HepG2 (cell line): ENCODE results near the gene UBE3B. TPM values are rescaled to one million over a fixed set of nuclear protein-coding genes. Genes with fewer than 3 reads are reported as not detected.
A peak's percentile ranks its signal among the peaks of the same experiment; 100 is the strongest.

Experiments
- ARID2 ChIP-seq: sonication (generic); formaldehyde crosslinking; IDR thresholded peaks from 2 replicates; pipeline ENCODE4 v1.8.1; 2022; ENCODE audit warnings: mild to moderate bottlenecking, missing genetic modification reagents, borderline replicate concordance
- FOXP1 ChIP-seq, 2 experiments: fragments of 450-650 bp in 1 of 2; IDR thresholded peaks; 2 replicates each; pipeline ENCODE4 v1.6.1; 2017 to 2018; ENCODE audit warnings: antibody characterized with exemption in 1 of 2
- FOXP4 ChIP-seq: sonication (generic); formaldehyde crosslinking; IDR thresholded peaks from 2 replicates; pipeline ENCODE4 v1.4.0; 2020; ENCODE audit warnings: missing genetic modification reagents
- IRF2 ChIP-seq: IDR thresholded peaks from 2 replicates; pipeline ENCODE4 v1.6.1; 2018; ENCODE audit warnings: missing genetic modification reagents, missing compliant biosample characterization
- KDM1A ChIP-seq: IDR thresholded peaks from 2 replicates; pipeline ENCODE4 v1.6.1; 2016; ENCODE audit warnings: missing compliant biosample characterization
- POGZ ChIP-seq: sonication (generic); formaldehyde crosslinking; IDR thresholded peaks from 2 replicates; pipeline ENCODE4 v1.4.0; 2020; ENCODE audit warnings: mild to moderate bottlenecking, missing genetic modification reagents
- REPIN1 ChIP-seq: sonication (generic); formaldehyde crosslinking; IDR thresholded peaks from 2 replicates; pipeline ENCODE4 v1.8.0; 2022; ENCODE audit warnings: missing genetic modification reagents, low read depth, mild to moderate bottlenecking, borderline replicate concordance
- SRSF4 ChIP-seq: fragments of 200-400 bp; formaldehyde crosslinking; IDR thresholded peaks from one replicate; pipeline ENCODE4 v1.6.1; 2018; ENCODE audit warnings: mild to moderate bottlenecking, low read depth, low read length, moderate library complexity; ENCODE audit not compliant: poor library complexity, severe bottlenecking
- THAP9 ChIP-seq: sonication (generic); formaldehyde crosslinking; IDR thresholded peaks from 2 replicates; pipeline ENCODE4; 2020; ENCODE audit warnings: missing genetic modification reagents, mild to moderate bottlenecking, borderline replicate concordance
- TOE1 ChIP-seq: sonication (generic); formaldehyde crosslinking; IDR thresholded peaks from 2 replicates; pipeline ENCODE4 v1.4.0; 2020; ENCODE audit warnings: mild to moderate bottlenecking, missing genetic modification reagents
- XRCC5 ChIP-seq: fragments of 200-400 bp; formaldehyde crosslinking; optimal IDR thresholded peaks from 2 replicates; pipeline ENCODE3; 2017; ENCODE audit warnings: mild to moderate bottlenecking, low read length
- ZNF143 ChIP-seq: sonication (generic); formaldehyde crosslinking; IDR thresholded peaks from 2 replicates; pipeline ENCODE4 v1.4.0; 2020; ENCODE audit warnings: missing genetic modification reagents
- ZNF205 ChIP-seq: IDR thresholded peaks from 2 replicates; pipeline ENCODE4 v1.6.1; 2018; ENCODE audit warnings: missing biosample characterization, missing genetic modification reagents
- ZNF296 ChIP-seq: sonication (generic); formaldehyde crosslinking; conservative IDR thresholded peaks from 2 replicates; pipeline ENCODE4 v1.5.0; 2020; ENCODE audit warnings: mild to moderate bottlenecking, missing genetic modification reagents
- ZNF33A ChIP-seq: sonication (generic); formaldehyde crosslinking; IDR thresholded peaks from 2 replicates; pipeline ENCODE4 v1.5.1; 2020; ENCODE audit warnings: missing genetic modification reagents, mild to moderate bottlenecking, moderate library complexity, borderline replicate concordance
- ZNF367 ChIP-seq: sonication (generic); formaldehyde crosslinking; IDR thresholded peaks from 2 replicates; pipeline ENCODE4 v1.4.0; 2020; ENCODE audit warnings: missing genetic modification reagents, borderline replicate concordance
- ZNF441 ChIP-seq: sonication (generic); formaldehyde crosslinking; IDR thresholded peaks from 2 replicates; pipeline ENCODE4 v1.7.0; 2021; ENCODE audit warnings: missing genetic modification reagents, borderline replicate concordance
- ZNF484 ChIP-seq: sonication (generic); formaldehyde crosslinking; IDR thresholded peaks from 2 replicates; pipeline ENCODE4 v1.5.1; 2020; ENCODE audit warnings: mild to moderate bottlenecking, low read depth, missing genetic modification reagents, borderline replicate concordance
- ZNF570 ChIP-seq: sonication (generic); formaldehyde crosslinking; IDR thresholded peaks from 2 replicates; pipeline ENCODE4 v1.4.0; 2020; ENCODE audit warnings: mild to moderate bottlenecking, missing genetic modification reagents, borderline replicate concordance
- ZNF589 ChIP-seq: sonication (generic); formaldehyde crosslinking; conservative IDR thresholded peaks from 2 replicates; pipeline ENCODE4 v1.8.0; 2022; ENCODE audit warnings: mild to moderate bottlenecking, moderate library complexity, missing genetic modification reagents
- ZNF775 ChIP-seq: sonication (generic); formaldehyde crosslinking; IDR thresholded peaks from 2 replicates; pipeline ENCODE4 v1.4.0; 2020; ENCODE audit warnings: missing genetic modification reagents, mild to moderate bottlenecking, moderate library complexity, borderline replicate concordance
- ZNF790 ChIP-seq: sonication (generic); formaldehyde crosslinking; IDR thresholded peaks from 2 replicates; pipeline ENCODE4 v1.8.0; 2022; ENCODE audit warnings: missing genetic modification reagents, mild to moderate bottlenecking, borderline replicate concordance
- ZSCAN31 ChIP-seq: sonication (generic); formaldehyde crosslinking; IDR thresholded peaks from 2 replicates; pipeline ENCODE4 v1.5.0; 2020; ENCODE audit warnings: low read depth, mild to moderate bottlenecking, missing genetic modification reagents
- polyA plus RNA-seq, 8 experiments: library from polyadenylated mRNA; depleted of rRNA in 3 of 8; stranded (reverse) in 7 of 8; unstranded in 1 of 8; fragments of >200 nt; fragmentation: Illumina TruSeq in 4 of 8; extraction: Trizol in 4 of 8; gene quantifications; 2 replicates each; pipeline versions ENCODE4 v1.2.1 to v1.2.3, GENCODE V29; 2011 to 2016; ENCODE audit warnings: low read depth in 4 of 8, missing spikeins in 1 of 8, mixed read lengths in 1 of 8; ENCODE audit not compliant: insufficient read depth in 1 of 8
- total RNA-seq, 5 experiments: library from RNA; depleted of rRNA; stranded (reverse); fragments of >200 nt; fragmentation: Illumina TruSeq; extraction: Trizol; gene quantifications; 2 replicates each; pipeline ENCODE4 v1.2.3, GENCODE V29; 2016; ENCODE audit warnings: low read depth in 1 of 5
- TF ChIP-seq, protein P1 (sequence below): sonication (generic); formaldehyde crosslinking; IDR thresholded peaks from 2 replicates; pipeline ENCODE4 v1.4.0; 2020; ENCODE audit warnings: missing genetic modification reagents

UBE3B gene
- total and polyA plus RNA-seq, 2 of the 13 experiments (the other 11 are each of a cell fraction or from before 2014, with no cell fraction given): 22.7 to 25.3 TPM

DNA sequence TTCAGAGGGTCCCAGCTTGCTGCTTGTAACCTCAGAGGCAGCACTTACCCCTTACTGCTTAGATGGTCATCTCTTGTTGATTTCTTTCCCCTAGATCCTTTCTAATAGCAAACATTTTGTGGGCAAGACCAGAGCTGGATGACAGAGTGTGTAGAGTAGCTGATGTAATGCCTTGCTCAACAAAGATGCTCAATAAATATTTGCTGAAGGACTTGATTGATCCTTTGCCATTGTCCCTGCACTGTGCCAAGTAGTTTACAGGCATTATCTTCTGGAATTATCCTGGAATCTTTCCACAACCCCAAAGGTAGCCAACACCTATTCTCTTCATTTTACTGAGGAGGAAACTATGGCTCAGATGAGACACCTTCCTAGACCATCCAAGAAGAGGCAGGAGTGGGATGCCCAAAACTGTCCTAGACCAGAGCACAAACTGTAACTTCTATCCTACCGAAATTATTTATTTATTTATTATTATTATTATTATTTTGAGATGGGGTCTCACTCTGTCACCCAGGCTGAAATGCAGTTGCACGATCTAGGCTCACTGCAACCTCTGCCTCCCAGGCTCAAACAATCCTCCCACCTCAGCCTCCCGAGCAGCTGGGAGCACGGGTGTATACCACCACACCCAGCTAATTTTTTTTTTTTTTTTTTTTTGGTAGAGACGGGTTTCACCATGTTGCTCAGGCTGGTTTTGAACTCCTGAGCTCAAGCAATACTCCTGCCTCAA lies 94.5 kb downstream of the UBE3B start (continued):
- no peak for TF ChIP-seq ZNF367 (CRISPR knock-in tag)
- no peak for TF ChIP-seq KDM1A (CRISPR knock-in tag)
- no peak for TF ChIP-seq THAP9 (CRISPR knock-in tag)
- TF ChIP-seq ZNF775: no peak
- no peak for TF ChIP-seq ZNF143 (CRISPR knock-in tag)
- no peak for TF ChIP-seq ZNF296 (CRISPR knock-in tag)
- TF ChIP-seq ZNF570 (CRISPR knock-in tag): no peak
- no peak for TF ChIP-seq ZNF484
- no peak for TF ChIP-seq IRF2
- no peak for TF ChIP-seq ZNF205 (CRISPR knock-in tag)
- no peak for TF ChIP-seq FOXP4
- TF ChIP-seq, protein P1, sequence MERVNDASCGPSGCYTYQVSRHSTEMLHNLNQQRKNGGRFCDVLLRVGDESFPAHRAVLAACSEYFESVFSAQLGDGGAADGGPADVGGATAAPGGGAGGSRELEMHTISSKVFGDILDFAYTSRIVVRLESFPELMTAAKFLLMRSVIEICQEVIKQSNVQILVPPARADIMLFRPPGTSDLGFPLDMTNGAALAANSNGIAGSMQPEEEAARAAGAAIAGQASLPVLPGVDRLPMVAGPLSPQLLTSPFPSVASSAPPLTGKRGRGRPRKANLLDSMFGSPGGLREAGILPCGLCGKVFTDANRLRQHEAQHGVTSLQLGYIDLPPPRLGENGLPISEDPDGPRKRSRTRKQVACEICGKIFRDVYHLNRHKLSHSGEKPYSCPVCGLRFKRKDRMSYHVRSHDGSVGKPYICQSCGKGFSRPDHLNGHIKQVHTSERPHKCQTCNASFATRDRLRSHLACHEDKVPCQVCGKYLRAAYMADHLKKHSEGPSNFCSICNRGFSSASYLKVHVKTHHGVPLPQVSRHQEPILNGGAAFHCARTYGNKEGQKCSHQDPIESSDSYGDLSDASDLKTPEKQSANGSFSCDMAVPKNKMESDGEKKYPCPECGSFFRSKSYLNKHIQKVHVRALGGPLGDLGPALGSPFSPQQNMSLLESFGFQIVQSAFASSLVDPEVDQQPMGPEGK: no peak
- TF ChIP-seq REPIN1 (CRISPR knock-in tag): no peak
- no peak for TF ChIP-seq ZNF589 (CRISPR knock-in tag)
- no peak for TF ChIP-seq ZNF790
- TF ChIP-seq ZSCAN31 (CRISPR knock-in tag): no peak
- no peak for TF ChIP-seq POGZ (CRISPR knock-in tag)
- no peak for TF ChIP-seq SRSF4
- no peak for TF ChIP-seq FOXP1 (IDR thresholded peaks at IDR 0.05)
- 0 out of 2 replicates have a peak, but pooled peaks have one; percentile 11 for TF ChIP-seq FOXP1 (CRISPR knock-in tag; IDR thresholded peaks at IDR 0.05)
- TF ChIP-seq ZNF33A (CRISPR knock-in tag): no peak
- no peak for TF ChIP-seq XRCC5
- no peak for TF ChIP-seq ARID2 (CRISPR knock-in tag)
- TF ChIP-seq TOE1 (CRISPR knock-in tag): no peak
- TF ChIP-seq ZNF441 (CRISPR knock-in tag): no peak
